GM12892 (cell line): ENCODE data around the gene MTUS2.

ENCODE experiments used
- DNase-seq: peaks from one replicate; pipeline ENCODE4 v3.0.0; 2011; ENCODE audit not compliant: insufficient read length
- FAIRE-seq: peaks from 2 replicates; lab custom pipeline; 2011; peaks lifted over from hg19 to GRCh38; lab: Jason Lieb, UNC
- POLR2A ChIP-seq: IDR thresholded peaks from 2 replicates; pipeline ENCODE4 v1.6.1; 2011; ENCODE audit warnings: low read depth, low read length, control low read depth
- POLR2AphosphoS5 ChIP-seq: IDR thresholded peaks from 2 replicates; pipeline ENCODE4 v1.6.1; 2011; ENCODE audit warnings: low read depth, low read length, control low read depth
- TAF1 ChIP-seq: IDR thresholded peaks from 2 replicates; pipeline ENCODE4 v1.6.1; 2011; ENCODE audit warnings: low read depth, mild to moderate bottlenecking, control low read depth, low read length, borderline replicate concordance

The MTUS2 gene

DNA sequence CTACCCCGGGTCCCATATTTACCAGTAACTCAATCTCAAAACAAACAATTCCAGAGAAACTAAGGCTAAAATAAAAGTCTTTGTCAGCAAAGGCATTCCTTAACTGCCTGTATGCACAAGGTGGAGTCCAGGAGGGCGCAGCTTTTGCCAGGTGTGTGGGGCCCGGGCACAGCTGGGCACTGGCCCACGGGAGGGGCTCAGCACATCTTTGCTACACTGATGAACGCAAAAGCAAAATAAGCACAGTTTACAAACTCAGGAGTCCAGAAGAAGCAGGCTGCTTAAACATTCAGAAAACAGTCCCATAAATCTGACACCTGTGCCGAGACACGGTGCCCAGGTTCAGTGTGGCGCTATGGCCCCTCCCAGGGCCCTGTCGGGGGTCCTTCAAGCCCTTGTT is 704.5 kb downstream of the MTUS2 start:
- no peak for DNase-seq
- TF ChIP-seq POLR2AphosphoS5 (no peak), POLR2A (no peak), TAF1 (no peak)
- FAIRE-seq = no peak

DNA sequence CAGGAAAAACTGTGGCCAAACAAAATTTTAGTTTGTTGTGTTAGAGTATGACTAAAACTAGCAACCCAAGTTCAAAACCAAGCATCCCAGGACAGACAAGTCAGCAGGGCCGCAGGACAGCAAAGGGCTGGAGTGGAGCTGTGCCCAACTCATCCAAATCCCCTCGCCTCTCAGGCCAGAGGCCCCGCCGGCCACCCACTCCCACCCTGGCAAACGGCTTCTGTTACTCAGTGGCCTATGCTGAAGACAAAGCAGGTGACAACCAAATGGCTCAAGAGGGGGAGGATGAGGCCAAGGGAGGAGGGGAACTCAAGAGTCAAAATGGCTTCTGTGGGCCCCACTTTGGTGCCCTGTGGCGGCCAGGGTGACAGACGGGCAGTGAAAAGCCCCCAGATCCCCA is 705.6 kb downstream of the MTUS2 start:
- FAIRE-seq (no peak), DNase-seq (no peak)
- no peak for TF ChIP-seq POLR2AphosphoS5
- no peak for TF ChIP-seq TAF1

DNA sequence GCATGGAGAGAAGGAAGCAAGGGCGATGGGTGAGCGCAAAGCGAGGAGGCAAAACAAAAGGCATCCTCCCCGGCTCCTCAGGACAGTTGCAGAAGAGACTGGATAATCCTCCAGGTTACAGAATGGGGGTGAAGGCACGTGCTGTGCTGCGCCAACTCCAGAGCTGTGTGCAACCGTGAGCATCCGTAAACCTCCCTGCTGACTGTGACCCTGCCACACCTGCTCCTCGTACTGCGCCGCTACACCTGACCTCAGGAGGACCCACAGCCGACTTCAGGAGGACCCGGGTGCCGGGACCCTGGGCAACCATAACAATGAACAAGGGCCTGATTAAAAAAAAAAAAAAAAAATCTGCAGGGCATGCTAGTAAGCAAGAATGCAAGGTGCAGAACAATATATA is 706.6 kb downstream of the MTUS2 start:
- no peak for TF ChIP-seq POLR2A
- no peak for TF ChIP-seq POLR2AphosphoS5
- no peak for TF ChIP-seq TAF1
- no peak for DNase-seq
- FAIRE-seq = no peak

DNA sequence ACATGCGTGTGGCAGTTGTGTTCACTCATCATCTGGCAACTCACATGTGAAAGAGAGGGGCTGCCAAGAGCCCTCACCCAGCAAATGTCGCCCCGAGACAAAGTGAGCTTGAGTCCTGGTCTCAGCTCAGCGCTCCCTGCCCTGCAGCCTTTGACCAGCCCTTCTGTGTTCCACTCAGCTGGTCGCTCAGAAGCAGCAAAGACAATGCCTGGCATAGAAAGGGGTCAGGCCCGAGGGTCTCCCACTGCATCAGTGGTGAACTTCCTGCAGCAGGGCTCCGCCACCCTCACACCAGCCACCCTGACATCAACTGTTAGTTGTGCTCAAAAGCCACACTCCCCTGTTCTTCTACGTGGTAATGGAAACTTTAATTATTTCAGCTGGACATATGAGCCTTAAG is 707.4 kb downstream of the MTUS2 start:
- DNase-seq (no peak), FAIRE-seq (no peak)
- no peak for TF ChIP-seq POLR2A
- TF ChIP-seq TAF1 = no peak
- TF ChIP-seq POLR2AphosphoS5 = no peak

DNA sequence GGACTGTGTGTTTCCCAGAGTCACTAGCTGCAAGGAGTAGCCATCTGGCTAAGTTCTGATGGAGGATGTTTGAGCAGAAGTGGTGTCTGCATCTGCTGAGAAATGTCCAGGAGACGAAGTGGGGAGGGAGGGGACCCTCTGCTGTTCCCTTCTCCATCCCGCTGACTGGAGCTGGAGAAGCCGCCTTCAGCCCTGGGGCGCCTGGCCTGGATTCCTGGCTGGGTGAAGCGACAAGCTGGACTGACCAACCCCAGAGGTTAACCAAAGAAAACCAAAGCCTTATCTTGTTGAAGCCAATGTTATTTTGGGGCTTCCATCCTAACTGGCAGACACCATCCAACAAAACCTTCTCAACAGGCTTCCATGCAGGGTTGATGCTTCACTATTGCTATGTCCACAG is 707.8 kb downstream of the MTUS2 start:
- TF ChIP-seq TAF1 = no peak
- TF ChIP-seq POLR2AphosphoS5 = no peak
- no peak for TF ChIP-seq POLR2A
- DNase-seq = no peak
- FAIRE-seq = no peak

DNA sequence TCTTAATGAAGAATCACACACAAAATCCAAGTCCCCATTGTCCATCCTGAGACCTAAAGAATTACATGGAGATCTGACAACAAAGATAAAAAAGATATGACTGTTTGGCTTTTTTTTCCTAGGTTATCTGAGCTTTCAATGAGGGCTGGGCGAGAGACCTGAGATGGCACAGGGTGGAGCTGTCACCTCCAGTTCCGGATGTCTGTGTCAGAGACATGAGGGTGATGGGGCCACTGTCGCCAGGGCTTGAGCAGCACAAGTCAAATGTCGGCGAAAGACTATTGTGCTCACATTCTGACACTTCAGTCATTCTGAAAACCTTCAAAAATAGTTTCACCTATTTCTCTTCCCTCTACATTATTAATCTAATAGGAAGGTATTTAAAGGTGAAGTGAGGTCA is 709.6 kb downstream of the MTUS2 start:
- FAIRE-seq = no peak
- TF ChIP-seq TAF1 = no peak
- no peak for DNase-seq

DNA sequence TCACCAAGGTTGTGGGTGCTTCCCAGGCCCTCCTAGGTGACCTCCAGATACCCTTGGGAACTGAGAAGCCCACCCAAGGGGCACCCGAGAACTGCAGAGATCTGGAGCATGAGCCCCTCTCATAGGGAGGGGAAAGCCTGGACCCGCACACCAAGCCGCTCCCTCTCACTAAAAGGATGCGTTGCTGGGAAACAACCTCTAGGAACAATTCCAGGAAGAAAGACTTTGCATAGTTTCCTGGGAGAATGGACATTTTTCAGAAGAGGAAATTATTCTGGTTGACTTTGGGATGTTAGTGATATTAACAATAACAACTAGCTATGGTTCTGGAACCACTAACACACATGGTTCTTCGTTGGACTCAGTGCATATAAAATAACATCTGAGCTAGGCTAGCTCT is 710.8 kb downstream of the MTUS2 start:
- FAIRE-seq (no peak), DNase-seq (no peak)
- TF ChIP-seq POLR2A (no peak), TAF1 (no peak), POLR2AphosphoS5 (no peak)

DNA sequence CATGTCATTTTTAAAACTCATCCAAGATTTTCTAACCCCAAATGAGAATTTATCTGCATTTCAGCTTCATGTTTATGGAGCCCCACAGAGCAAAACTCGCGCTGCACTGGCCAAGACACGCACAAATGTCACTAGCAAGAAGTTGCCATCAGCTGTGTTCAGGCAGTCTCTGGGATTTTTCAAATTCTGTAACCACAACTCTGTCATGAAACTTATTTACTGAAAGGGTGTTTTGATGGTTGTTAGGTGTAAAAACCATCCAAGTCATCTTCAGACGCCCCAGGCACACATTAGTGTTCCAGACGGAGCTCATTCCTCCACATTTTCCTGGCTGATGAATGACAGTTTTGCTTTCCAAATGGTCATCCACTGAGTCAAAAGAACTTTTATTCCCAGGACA is 712.0 kb downstream of the MTUS2 start:
- no peak for TF ChIP-seq POLR2AphosphoS5
- FAIRE-seq (no peak), DNase-seq (no peak)

DNA sequence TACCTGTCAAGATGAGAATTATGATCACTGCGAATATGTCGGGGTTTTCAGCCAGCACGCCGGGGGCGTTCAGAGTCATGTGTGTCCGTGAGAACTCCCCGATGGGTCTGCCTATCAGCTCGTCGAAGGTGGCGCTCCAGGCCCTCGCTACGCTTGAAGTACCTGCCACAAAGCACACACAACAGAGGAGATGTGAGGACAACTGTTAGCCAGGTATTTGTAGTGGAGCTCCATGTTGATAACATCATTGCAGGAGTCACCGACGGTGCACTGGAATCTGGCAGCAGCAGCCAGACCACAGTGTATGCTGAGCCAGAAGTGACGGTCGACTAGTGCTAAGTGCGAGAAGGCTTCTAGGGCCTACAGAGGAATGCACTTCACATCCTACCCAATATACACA is 712.7 kb downstream of the MTUS2 start:
- FAIRE-seq = no peak
- no peak for DNase-seq
- TF ChIP-seq POLR2AphosphoS5 (no peak), TAF1 (no peak), POLR2A (no peak)

DNA sequence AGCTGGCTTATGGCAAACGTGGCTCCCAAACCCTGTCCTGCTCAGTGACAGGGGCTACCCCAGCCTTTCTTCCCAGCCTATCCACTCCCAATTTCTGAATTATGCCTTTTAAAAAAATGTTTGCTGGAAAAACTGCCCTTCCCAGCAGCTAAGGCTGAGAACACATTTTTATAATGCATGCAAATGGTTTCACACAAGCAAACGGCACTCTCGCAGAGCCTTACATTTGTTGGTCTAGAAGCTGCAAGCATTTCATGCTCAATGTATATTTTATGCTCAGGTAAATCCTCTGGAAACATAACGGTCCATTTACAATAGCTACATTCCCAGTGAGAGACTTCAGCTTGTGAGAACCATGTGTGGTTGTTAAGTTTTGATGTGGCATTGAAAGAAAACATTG is 713.9 kb downstream of the MTUS2 start:
- no peak for FAIRE-seq
- TF ChIP-seq TAF1 = no peak
- TF ChIP-seq POLR2AphosphoS5 = no peak
- no peak for TF ChIP-seq POLR2A
- no peak for DNase-seq

DNA sequence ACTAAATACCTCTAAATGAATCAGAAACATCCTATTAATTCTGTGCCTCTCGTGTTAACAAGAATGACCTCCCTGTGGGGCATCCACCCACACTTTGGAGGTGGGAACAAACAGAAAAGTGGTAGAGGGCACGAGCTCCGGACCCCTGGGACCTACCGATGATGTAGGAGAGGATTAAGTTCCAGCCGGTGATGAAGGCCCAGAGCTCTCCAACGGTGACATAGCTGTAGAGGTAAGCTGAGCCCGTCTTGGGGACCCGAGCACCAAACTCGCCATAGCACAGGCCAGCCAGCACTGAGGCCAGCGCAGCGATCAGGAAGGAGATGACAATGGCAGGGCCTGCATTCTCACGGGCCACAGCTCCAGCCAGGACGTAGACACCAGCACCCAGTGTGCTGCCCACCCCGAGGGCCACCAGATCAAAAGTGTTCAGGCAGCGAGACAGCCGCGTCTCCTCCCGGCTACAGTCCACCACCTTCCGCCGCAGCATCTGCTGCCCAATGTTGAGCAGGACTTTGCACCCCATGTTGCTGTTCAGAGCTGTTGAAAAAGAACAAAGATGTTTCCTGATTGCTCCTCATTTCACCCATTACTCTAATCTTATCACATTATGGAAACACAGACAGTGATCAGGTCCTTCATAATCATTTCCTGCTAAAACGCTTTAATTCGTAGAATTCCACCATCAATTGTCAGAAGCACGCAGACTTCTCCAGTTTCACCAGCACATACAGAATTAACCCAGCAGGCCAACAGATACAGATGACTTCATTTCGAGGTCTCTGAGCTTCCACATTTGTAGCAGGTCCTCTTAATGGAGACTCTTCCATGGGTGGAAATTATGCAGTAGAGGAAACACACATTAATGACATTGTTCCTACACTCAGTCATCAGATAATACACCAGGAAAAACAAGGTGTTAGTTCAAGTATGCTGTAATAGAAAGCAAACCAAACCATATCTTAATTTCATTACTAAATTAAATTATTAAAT is 715.8 kb downstream of the MTUS2 start:
- no peak for FAIRE-seq
- TF ChIP-seq POLR2A (no peak), TAF1 (no peak), POLR2AphosphoS5 (no peak)

DNA sequence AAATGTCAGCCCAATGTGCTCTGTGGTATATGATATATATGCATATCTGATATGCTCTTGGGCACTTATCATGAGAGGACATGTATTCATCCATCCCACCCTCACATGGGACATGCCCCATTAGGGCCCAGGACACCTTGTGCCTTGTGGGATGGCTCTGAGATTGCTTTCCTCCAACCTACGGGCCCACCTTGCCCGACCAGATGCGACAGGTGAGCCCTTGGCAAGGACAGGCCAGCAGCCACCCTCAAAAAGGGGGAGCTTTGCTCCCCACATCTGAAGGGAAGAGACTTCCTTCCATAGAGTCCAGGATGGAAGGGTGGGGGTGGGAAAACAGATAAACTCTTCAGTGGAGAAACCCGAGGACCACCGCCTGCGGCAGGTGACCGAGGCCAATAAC is 716.7 kb downstream of the MTUS2 start:
- no peak for DNase-seq
- no peak for TF ChIP-seq POLR2AphosphoS5
- no peak for TF ChIP-seq POLR2A
- no peak for TF ChIP-seq TAF1
- FAIRE-seq = no peak

More for the DNA sequence above, 715.8 kb downstream of the MTUS2 start:
- no peak for DNase-seq
